Liver (tissue), 3 donors: ENCODE data around the gene RNF126.
"Not testable (repeated sequence)": the region's sequence is repeated elsewhere in the genome, so short reads cannot be mapped to it uniquely, and the experiment has no call there.

ENCODE experiments used
- ATF3 ChIP-seq: IDR thresholded peaks from 2 replicates; pipeline ENCODE4 v1.6.1; 2016; ENCODE audit warnings: antibody characterized with exemption
- CTCF ChIP-seq: fragments of 150-350 bp; IDR thresholded peaks from 2 replicates; pipeline ENCODE4 v1.5.1; 2017; ENCODE audit warnings: improper control_type of control experiment, low read depth, low read length; ENCODE audit not compliant: missing input control
- EGR1 ChIP-seq, 2 donors: IDR thresholded peaks; 2 replicates each; pipeline ENCODE4 v1.6.1; 2016 to 2018; ENCODE audit warnings: antibody characterized with exemption in 2 of 2, low read depth in 2 of 2
- FOXA1 ChIP-seq: IDR thresholded peaks from 2 replicates; pipeline ENCODE4 v1.6.1; 2016; ENCODE audit warnings: antibody characterized with exemption
- GABPA ChIP-seq, 2 donors: IDR thresholded peaks in 1 of 2; conservative IDR thresholded peaks in 1 of 2; 2 replicates each; pipeline ENCODE4 v1.6.1; 2016; ENCODE audit warnings: antibody characterized with exemption in 2 of 2, mild to moderate bottlenecking in 1 of 2, moderate library complexity in 1 of 2
- RAD21 ChIP-seq, 2 donors: IDR thresholded peaks; 2 replicates each; pipeline ENCODE4 v1.6.1; 2016; ENCODE audit warnings: antibody characterized with exemption in 2 of 2, mild to moderate bottlenecking in 2 of 2
- REST ChIP-seq: IDR thresholded peaks from 2 replicates; pipeline ENCODE4 v1.6.1; 2016; ENCODE audit warnings: antibody characterized with exemption, mild to moderate bottlenecking
- RXRA ChIP-seq, 2 donors: IDR thresholded peaks; 2 replicates each; pipeline ENCODE4 v1.6.1; 2017 to 2018; ENCODE audit warnings: antibody characterized with exemption in 2 of 2, mild to moderate bottlenecking in 1 of 2
- TAF1 ChIP-seq: conservative IDR thresholded peaks from 2 replicates; pipeline ENCODE4 v1.6.1; 2016; ENCODE audit warnings: antibody characterized with exemption, mild to moderate bottlenecking
- donor health status: healthy.
- donor health status: healthy.

- not testable (repeated sequence) for TF ChIP-seq TAF1; GABPA (IDR thresholded peaks at IDR 0.05 in 1 of 2, conservative IDR thresholded peaks at IDR 0.05 in 1 of 2); CTCF; REST; RAD21 (IDR thresholded peaks at IDR 0.05); RXRA (IDR thresholded peaks at IDR 0.05); FOXA1; EGR1 (IDR thresholded peaks at IDR 0.05; ENCODE audit: low read depth in 2 of 2); ATF3
Measured at GRCh38 chr19:626566-626965, 36.4 kb downstream of the RNF126 start.
